GM23338 (cell line): ENCODE measurements around the gene PTAR1. TPM values are rescaled to one million over a fixed set of nuclear protein-coding genes. Genes with fewer than 3 reads are reported as not detected.

Source experiments
- ATAC-seq: fragments of 200-7000 bp; cut with Tn5 transposase; 3 replicates; pipeline ENCODE4 v1.9.1; 2020
- DNase-seq: peaks from one replicate; pipeline ENCODE4 v3.0.0-alpha.2; 2015; ENCODE audit warnings: low spot score
- H2AFZ ChIP-seq: fragments of 200-600 bp; sonication (generic); 2 replicates; pipeline ENCODE4 v1.8.0; 2016; ENCODE audit warnings: antibody characterized with exemption, mild to moderate bottlenecking, moderate library complexity
- H3F3A ChIP-seq: fragments of 200-600 bp; sonication (generic); replicated peaks from 2 replicates; pipeline ENCODE4 v1.8.0; 2017; ENCODE audit warnings: antibody characterized with exemption, mixed run types, low read depth
- H3K27ac ChIP-seq: fragments of 200-600 bp; sonication (generic); 2 replicates; pipeline ENCODE4 v1.6.1; 2016; ENCODE audit warnings: low read depth
- H3K27me3 ChIP-seq: fragments of 200-600 bp; sonication (generic); 2 replicates; pipeline ENCODE4 v1.8.0; 2016; ENCODE audit warnings: mild to moderate bottlenecking, mixed run types, moderate library complexity; ENCODE audit not compliant: insufficient read depth
- H3K36me3 ChIP-seq: fragments of 200-600 bp; sonication (generic); 2 replicates; pipeline ENCODE4 v1.8.0; 2016; ENCODE audit warnings: mild to moderate bottlenecking; ENCODE audit not compliant: insufficient read depth
- H3K4me1 ChIP-seq: fragments of 200-600 bp; sonication (generic); 2 replicates; pipeline ENCODE4 v1.8.0; 2016; ENCODE audit warnings: mild to moderate bottlenecking, moderate library complexity; ENCODE audit not compliant: insufficient read depth
- H3K4me2 ChIP-seq: fragments of 200-600 bp; sonication (generic); 2 replicates; pipeline ENCODE4 v1.7.1; 2017; ENCODE audit warnings: mixed run types
- H3K4me3 ChIP-seq: fragments of 200-600 bp; sonication (generic); 2 replicates; pipeline ENCODE4 v1.6.1; 2016; ENCODE audit warnings: mixed run types
- H3K79me2 ChIP-seq: fragments of 200-600 bp; sonication (generic); replicated peaks from 2 replicates; pipeline ENCODE4 v1.8.0; 2017; ENCODE audit warnings: mild to moderate bottlenecking; ENCODE audit not compliant: insufficient read depth
- H3K9me2 ChIP-seq: fragments of 200-600 bp; sonication (generic); 2 replicates; pipeline ENCODE4 v1.8.0; 2017; ENCODE audit not compliant: insufficient read depth
- H4K20me1 ChIP-seq: fragments of 200-600 bp; sonication (generic); replicated peaks from 2 replicates; pipeline ENCODE4 v1.8.0; 2017; ENCODE audit warnings: mild to moderate bottlenecking; ENCODE audit not compliant: insufficient read depth
- H3K27ac Mint-ChIP-seq: 2 replicates; pipeline ENCODE4 v1.8.0; 2020; ENCODE audit warnings: inconsistent platforms, mild to moderate bottlenecking, moderate library complexity, mixed read lengths
- H3K27me3 Mint-ChIP-seq: 3 replicates; pipeline ENCODE4 v1.8.0; 2022; ENCODE audit warnings: low read depth, mild to moderate bottlenecking, moderate library complexity, mixed read lengths, inconsistent platforms; ENCODE audit not compliant: insufficient read depth, poor library complexity
- H3K36me3 Mint-ChIP-seq: 3 replicates; pipeline ENCODE4 v1.8.0; 2021; ENCODE audit warnings: low read depth, mild to moderate bottlenecking, inconsistent platforms, moderate library complexity, mixed read lengths
- H3K4me1 Mint-ChIP-seq: 3 replicates; pipeline ENCODE4 v1.8.0; 2020; ENCODE audit warnings: mild to moderate bottlenecking, inconsistent platforms, mixed read lengths
- H3K4me3 Mint-ChIP-seq: 3 replicates; pipeline ENCODE4 v1.8.0; 2021; ENCODE audit warnings: moderate library complexity, mild to moderate bottlenecking, inconsistent platforms, mixed read lengths
- H3K9me3 Mint-ChIP-seq: 3 replicates; pipeline ENCODE4 v1.8.0; 2020; ENCODE audit warnings: moderate library complexity, mild to moderate bottlenecking, inconsistent platforms, mixed read lengths
- CREB1 ChIP-seq: fragments of 250-450 bp; sonication (Bioruptor Pico); IDR thresholded peaks from 2 replicates; pipeline ENCODE4 v1.5.0; 2020; ENCODE audit warnings: low read depth, mild to moderate bottlenecking, moderate library complexity
- CTCF ChIP-seq, 2 experiments: fragments of 200-600 bp in 1 of 2; sonication (generic) in 1 of 2; conservative IDR thresholded peaks; 2 replicates each; pipeline versions ENCODE4 v1.5.1 to v1.6.1; 2016 to 2017; ENCODE audit warnings: antibody characterized with exemption in 2 of 2, low read depth in 2 of 2, mild to moderate bottlenecking in 2 of 2, moderate library complexity in 1 of 2
- EZH2 ChIP-seq: fragments of 200-600 bp; sonication (generic); IDR thresholded peaks from one replicate; pipeline ENCODE4 v1.8.0; 2017; ENCODE audit warnings: antibody characterized with exemption, mild to moderate bottlenecking, low read depth; ENCODE audit not compliant: unreplicated experiment
- EZH2phosphoT487 ChIP-seq: fragments of 200-600 bp; sonication (generic); IDR thresholded peaks from one replicate; pipeline ENCODE4 v1.8.1; 2018; ENCODE audit warnings: antibody characterized with exemption; ENCODE audit not compliant: unreplicated experiment
- JUNB ChIP-seq: IDR thresholded peaks from one replicate; pipeline ENCODE4 v1.6.1; 2016; ENCODE audit warnings: antibody characterized with exemption; ENCODE audit not compliant: unreplicated experiment
- NANOG ChIP-seq: IDR thresholded peaks from 2 replicates; pipeline ENCODE4 v1.6.1; 2016; ENCODE audit warnings: antibody characterized with exemption, borderline replicate concordance
- STAT1 ChIP-seq: IDR thresholded peaks from one replicate; pipeline ENCODE4 v1.6.1; 2016; ENCODE audit warnings: antibody characterized with exemption; ENCODE audit not compliant: unreplicated experiment
- ZNF114 ChIP-seq: fragments of 250-450 bp; sonication (Bioruptor Pico); IDR thresholded peaks from 2 replicates; pipeline ENCODE4 v1.5.0; 2020; ENCODE audit warnings: mild to moderate bottlenecking, moderate library complexity
- ZNF331 ChIP-seq: fragments of 250-450 bp; sonication (Bioruptor Pico); IDR thresholded peaks from 2 replicates; pipeline ENCODE4 v1.5.0; 2020; ENCODE audit warnings: low read depth, mild to moderate bottlenecking, moderate library complexity
- polyA plus RNA-seq: library from polyadenylated mRNA; unstranded; fragments of >200 nt; fragmentation: Nextera tagmentation; extraction: Ambion mirVana; gene quantifications from 2 replicates; pipeline ENCODE4 v1.2.1, GENCODE V29; 2016
- total RNA-seq: library from RNA; depleted of rRNA; stranded (reverse); fragments of >200 nt; shearing (Covaris generic); gene quantifications from 2 replicates; pipeline ENCODE4 v1.2.3, GENCODE V29; 2014
- TF ChIP-seq, protein P1 (sequence below): fragments of 250-450 bp; sonication (Bioruptor Pico); IDR thresholded peaks from 2 replicates; pipeline ENCODE4 v1.5.0; 2020; ENCODE audit warnings: mild to moderate bottlenecking, moderate library complexity

PTAR1 gene
- total and polyA plus RNA-seq, 2 experiments from 2014 or later: 35.2 to 219 TPM

DNA sequence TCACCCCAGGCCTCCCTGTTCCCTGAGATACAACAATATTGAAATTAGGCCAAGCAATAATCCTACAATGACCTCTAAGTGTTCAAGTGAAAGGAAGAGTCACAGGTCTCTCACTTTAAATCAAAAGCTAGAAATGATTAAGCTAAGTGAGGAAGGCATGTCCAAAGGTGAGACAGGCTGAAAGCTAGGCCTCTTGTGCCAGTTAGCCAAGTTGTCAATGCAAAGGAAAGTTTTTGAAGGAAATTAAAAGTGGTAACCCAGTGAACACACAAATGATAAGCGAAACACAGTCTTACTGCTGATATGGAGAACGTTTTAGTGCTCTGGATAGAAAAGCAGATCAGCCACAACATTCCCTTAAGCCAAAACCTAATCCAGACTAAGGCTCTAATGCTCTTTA is 39.8 kb downstream of the PTAR1 start:
- Mint-ChIP-seq H3K27ac (peak overlapping the region; percentile 80), H3K27me3 (peaks cover 3% of the 10 kb centered on the region), H3K4me3 (no peak overlapping the region), H3K4me1 (peaks cover 5% of the 10 kb centered on the region; the same call in 2 of the 3 replicates), H3K36me3 (peaks cover 54% of the 10 kb centered on the region), H3K9me3 (no peaks in the 10 kb centered on the region; the same call in 2 of the 3 replicates)
- Histone ChIP-seq H3K27me3 (no peaks in the 10 kb centered on the region), H3K4me3 (no peak overlapping the region), H2AFZ (no peak overlapping the region), H3K27ac (no peak overlapping the region; the same call in none of the 2 replicates), H3K79me2 (no peaks in the 10 kb centered on the region), H3K4me2 (no peak overlapping the region), H3F3A (no peaks in the 10 kb centered on the region), H3K4me1 (no peaks in the 10 kb centered on the region), H3K36me3 (peaks cover 44% of the 10 kb centered on the region), H4K20me1 (peaks cover 6% of the 10 kb centered on the region), H3K9me2 (no peaks in the 10 kb centered on the region)
- ATAC-seq (no peak), DNase-seq (no peak)
- no peak for TF ChIP-seq CREB1

- no peak overlapping the region for H3K4me3 Mint-ChIP-seq
- peaks cover 52% of the 10 kb centered on the region for H3K36me3 Mint-ChIP-seq
- Histone ChIP-seq H3K79me2 (no peaks in the 10 kb centered on the region), H4K20me1 (peaks cover 6% of the 10 kb centered on the region), H3K4me3 (no peak overlapping the region), H3K36me3 (peaks cover 40% of the 10 kb centered on the region), H3K4me1 (no peaks in the 10 kb centered on the region), H3K27ac (peak overlapping the region; percentile 8; the same call in 1 of the 2 replicates), H2AFZ (no peak overlapping the region), H3K9me2 (no peaks in the 10 kb centered on the region), H3K27me3 (no peaks in the 10 kb centered on the region), H3K4me2 (no peak overlapping the region), H3F3A (no peaks in the 10 kb centered on the region)
- peaks cover 3% of the 10 kb centered on the region for H3K27me3 Mint-ChIP-seq
- no peak for ATAC-seq
- H3K27ac Mint-ChIP-seq: peak overlapping the region; percentile 72
- DNase-seq: no peak
- TF ChIP-seq JUNB: no peak
- no peak for TF ChIP-seq STAT1
- TF ChIP-seq ZNF331 (CRISPR knock-in tag): no peak
- TF ChIP-seq ZNF114 (CRISPR knock-in tag): no peak
- TF ChIP-seq NANOG: no peak
- TF ChIP-seq CTCF (conservative IDR thresholded peaks at IDR 0.05; ENCODE audit: low read depth in 2 of 2): no peak
- no peak for TF ChIP-seq EZH2
- TF ChIP-seq, protein P1, sequence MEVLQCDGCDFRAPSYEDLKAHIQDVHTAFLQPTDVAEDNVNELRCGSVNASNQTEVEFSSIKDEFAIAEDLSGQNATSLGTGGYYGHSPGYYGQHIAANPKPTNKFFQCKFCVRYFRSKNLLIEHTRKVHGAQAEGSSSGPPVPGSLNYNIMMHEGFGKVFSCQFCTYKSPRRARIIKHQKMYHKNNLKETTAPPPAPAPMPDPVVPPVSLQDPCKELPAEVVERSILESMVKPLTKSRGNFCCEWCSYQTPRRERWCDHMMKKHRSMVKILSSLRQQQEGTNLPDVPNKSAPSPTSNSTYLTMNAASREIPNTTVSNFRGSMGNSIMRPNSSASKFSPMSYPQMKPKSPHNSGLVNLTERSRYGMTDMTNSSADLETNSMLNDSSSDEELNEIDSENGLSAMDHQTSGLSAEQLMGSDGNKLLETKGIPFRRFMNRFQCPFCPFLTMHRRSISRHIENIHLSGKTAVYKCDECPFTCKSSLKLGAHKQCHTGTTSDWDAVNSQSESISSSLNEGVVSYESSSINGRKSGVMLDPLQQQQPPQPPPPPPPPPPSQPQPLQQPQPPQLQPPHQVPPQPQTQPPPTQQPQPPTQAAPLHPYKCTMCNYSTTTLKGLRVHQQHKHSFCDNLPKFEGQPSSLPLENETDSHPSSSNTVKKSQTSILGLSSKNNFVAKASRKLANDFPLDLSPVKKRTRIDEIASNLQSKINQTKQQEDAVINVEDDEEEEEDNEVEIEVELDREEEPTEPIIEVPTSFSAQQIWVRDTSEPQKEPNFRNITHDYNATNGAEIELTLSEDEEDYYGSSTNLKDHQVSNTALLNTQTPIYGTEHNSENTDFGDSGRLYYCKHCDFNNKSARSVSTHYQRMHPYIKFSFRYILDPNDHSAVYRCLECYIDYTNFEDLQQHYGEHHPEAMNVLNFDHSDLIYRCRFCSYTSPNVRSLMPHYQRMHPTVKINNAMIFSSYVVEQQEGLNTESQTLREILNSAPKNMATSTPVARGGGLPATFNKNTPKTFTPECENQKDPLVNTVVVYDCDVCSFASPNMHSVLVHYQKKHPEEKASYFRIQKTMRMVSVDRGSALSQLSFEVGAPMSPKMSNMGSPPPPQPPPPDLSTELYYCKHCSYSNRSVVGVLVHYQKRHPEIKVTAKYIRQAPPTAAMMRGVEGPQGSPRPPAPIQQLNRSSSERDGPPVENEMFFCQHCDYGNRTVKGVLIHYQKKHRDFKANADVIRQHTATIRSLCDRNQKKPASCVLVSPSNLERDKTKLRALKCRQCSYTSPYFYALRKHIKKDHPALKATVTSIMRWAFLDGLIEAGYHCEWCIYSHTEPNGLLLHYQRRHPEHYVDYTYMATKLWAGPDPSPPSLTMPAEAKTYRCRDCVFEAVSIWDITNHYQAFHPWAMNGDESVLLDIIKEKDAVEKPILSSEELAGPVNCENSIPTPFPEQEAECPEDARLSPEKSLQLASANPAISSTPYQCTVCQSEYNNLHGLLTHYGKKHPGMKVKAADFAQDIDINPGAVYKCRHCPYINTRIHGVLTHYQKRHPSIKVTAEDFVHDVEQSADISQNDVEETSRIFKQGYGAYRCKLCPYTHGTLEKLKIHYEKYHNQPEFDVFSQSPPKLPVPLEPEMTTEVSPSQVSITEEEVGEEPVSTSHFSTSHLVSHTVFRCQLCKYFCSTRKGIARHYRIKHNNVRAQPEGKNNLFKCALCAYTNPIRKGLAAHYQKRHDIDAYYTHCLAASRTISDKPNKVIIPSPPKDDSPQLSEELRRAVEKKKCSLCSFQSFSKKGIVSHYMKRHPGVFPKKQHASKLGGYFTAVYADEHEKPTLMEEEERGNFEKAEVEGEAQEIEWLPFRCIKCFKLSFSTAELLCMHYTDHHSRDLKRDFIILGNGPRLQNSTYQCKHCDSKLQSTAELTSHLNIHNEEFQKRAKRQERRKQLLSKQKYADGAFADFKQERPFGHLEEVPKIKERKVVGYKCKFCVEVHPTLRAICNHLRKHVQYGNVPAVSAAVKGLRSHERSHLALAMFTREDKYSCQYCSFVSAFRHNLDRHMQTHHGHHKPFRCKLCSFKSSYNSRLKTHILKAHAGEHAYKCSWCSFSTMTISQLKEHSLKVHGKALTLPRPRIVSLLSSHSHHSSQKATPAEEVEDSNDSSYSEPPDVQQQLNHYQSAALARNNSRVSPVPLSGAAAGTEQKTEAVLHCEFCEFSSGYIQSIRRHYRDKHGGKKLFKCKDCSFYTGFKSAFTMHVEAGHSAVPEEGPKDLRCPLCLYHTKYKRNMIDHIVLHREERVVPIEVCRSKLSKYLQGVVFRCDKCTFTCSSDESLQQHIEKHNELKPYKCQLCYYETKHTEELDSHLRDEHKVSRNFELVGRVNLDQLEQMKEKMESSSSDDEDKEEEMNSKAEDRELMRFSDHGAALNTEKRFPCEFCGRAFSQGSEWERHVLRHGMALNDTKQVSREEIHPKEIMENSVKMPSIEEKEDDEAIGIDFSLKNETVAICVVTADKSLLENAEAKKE (CRISPR knock-in tag): no peak
- TF ChIP-seq CREB1: no peak
- TF ChIP-seq EZH2phosphoT487: no peak
- peaks cover 5% of the 10 kb centered on the region; the same call in 2 of the 3 replicates for H3K4me1 Mint-ChIP-seq
- H3K9me3 Mint-ChIP-seq: no peaks in the 10 kb centered on the region; the same call in 2 of the 3 replicates
Measured at GRCh38 chr9:69719367-69719766, 40.4 kb downstream of the PTAR1 start.
